AG04449 (cell line): ENCODE measurements around the gene COPG2.
A peak's percentile ranks its signal among the peaks of the same experiment; 100 is the strongest.

Source experiments
- CTCF ChIA-PET: fragments of 350-600 bp; formaldehyde crosslinking; extraction: SDS; loops from one replicate; lab custom pipeline; 2021; ENCODE audit warnings: antibody characterized with exemption; lab: Yijun Ruan, JAX
- POLR2A ChIA-PET: fragments of 400-600, 350-600 bp; formaldehyde crosslinking; extraction: SDS; loops from one replicate; lab custom pipeline; 2020; ENCODE audit warnings: antibody characterized with exemption, inconsistent platforms; lab: Yijun Ruan, JAX
- DNase-seq: peaks from one replicate; pipeline ENCODE4 v3.0.0-alpha.2; 2010; ENCODE audit warnings: low read depth, low spot score
- H3K4me3 ChIP-seq: 2 replicates; pipeline ENCODE4 v1.5.1; 2011; ENCODE audit warnings: low read depth, mild to moderate bottlenecking, control low read depth, low read length
- TF ChIP-seq, protein P1 (sequence below): IDR thresholded peaks from one replicate; pipeline ENCODE4 v1.5.1; 2011; ENCODE audit warnings: mild to moderate bottlenecking, moderate library complexity, low read length, control low read depth, inconsistent platforms; ENCODE audit not compliant: insufficient read depth; ENCODE audit errors: missing control alignments

COPG2 gene

DNA sequence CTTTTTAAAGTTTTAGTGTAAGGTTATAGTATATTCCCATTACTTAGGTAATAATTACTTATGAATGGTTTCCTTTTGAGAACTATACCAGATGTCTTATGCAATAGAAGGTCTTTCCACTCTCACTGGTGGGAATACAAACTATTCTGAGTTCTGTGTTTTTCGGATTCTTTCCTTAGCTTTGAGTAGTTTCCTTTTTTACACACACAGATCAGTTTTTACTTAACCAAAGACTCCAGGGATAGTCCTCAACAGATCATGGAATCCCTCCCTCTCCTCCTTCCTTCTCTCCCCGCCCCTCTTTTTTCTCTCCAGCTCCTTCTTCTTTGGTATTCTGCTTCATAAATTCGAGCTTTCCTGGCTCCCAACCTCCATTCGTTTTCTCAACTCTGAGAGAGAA is 13.3 kb downstream of the COPG2 start:
- H3K4me3 ChIP-seq, result no peak overlapping the region
- no peak for DNase-seq
- CTCF ChIA-PET, result no interaction called here
- POLR2A ChIA-PET, result no interaction called here
- TF ChIP-seq, protein P1, sequence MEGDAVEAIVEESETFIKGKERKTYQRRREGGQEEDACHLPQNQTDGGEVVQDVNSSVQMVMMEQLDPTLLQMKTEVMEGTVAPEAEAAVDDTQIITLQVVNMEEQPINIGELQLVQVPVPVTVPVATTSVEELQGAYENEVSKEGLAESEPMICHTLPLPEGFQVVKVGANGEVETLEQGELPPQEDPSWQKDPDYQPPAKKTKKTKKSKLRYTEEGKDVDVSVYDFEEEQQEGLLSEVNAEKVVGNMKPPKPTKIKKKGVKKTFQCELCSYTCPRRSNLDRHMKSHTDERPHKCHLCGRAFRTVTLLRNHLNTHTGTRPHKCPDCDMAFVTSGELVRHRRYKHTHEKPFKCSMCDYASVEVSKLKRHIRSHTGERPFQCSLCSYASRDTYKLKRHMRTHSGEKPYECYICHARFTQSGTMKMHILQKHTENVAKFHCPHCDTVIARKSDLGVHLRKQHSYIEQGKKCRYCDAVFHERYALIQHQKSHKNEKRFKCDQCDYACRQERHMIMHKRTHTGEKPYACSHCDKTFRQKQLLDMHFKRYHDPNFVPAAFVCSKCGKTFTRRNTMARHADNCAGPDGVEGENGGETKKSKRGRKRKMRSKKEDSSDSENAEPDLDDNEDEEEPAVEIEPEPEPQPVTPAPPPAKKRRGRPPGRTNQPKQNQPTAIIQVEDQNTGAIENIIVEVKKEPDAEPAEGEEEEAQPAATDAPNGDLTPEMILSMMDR, result no peak

GRCh38 chr7:130654850-130655249 is 13.7 kb downstream of the COPG2 start:
- POLR2A ChIA-PET, result no interaction called here
- H3K4me3 ChIP-seq, result no peak overlapping the region
- TF ChIP-seq, protein P1, result no peak
- CTCF ChIA-PET, result no interaction called here
- DNase-seq, result no peak

DNA sequence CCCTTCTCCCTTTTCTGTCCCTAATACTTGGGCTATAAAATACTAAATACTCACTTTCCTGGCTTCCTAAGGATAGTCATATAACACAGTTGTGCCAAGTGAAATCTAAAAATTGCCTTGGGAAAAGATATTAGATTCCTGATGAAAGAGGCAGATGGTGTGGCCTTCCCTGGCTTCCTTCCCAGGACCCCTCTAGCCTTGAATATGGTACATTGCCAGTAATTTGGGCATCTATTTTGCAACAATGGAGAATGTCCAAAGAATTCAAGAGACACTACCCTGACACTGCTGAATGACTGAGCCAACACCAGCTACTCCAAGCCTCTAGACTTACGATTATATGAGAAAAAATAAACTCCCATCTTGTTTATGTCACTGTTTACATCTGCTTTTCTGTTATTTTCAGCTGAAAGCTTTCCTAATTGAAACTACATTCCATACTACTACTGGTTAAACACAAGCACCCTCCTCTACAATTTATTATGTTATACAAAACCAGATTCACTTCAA is 17.9 kb downstream of the COPG2 start:
- DNase-seq, result no peak
- no peak overlapping the region for H3K4me3 ChIP-seq
- CTCF ChIA-PET, result no interaction called here
- TF ChIP-seq, protein P1, result no peak
- POLR2A ChIA-PET, result no interaction called here

- CTCF ChIA-PET, result no interaction called here
- TF ChIP-seq, protein P1, result no peak
- POLR2A ChIA-PET, result no interaction called here
- H3K4me3 ChIP-seq, result no peak overlapping the region
- peak; percentile 21 for DNase-seq
Measured at GRCh38 chr7:130649004-130649790, 19.4 kb downstream of the COPG2 start.

GRCh38 chr7:130648580-130648979 is 20.0 kb downstream of the COPG2 start:
- DNase-seq, result no peak
- ChIA-PET CTCF (no interaction called here), POLR2A (no interaction called here)

GRCh38 chr7:130642383-130642782 is 26.2 kb downstream of the COPG2 start:
- DNase-seq, result no peak
- CTCF ChIA-PET, result no interaction called here
- POLR2A ChIA-PET, result no interaction called here
- TF ChIP-seq, protein P1, result no peak
- H3K4me3 ChIP-seq, result no peak overlapping the region

More at GRCh38 chr7:130648580-130648979, 20.0 kb downstream of the COPG2 start:
- H3K4me3 ChIP-seq, result no peak overlapping the region
- TF ChIP-seq, protein P1, result no peak
